WERI-Rb-1 (cell line): ENCODE data around the gene FBXO24.

Experiments
- DNase-seq: peaks from one replicate; pipeline ENCODE4 v3.0.0-alpha.2; 2020
- H3K27ac ChIP-seq: fragments of 250-450 bp; sonication (Bioruptor Pico); 2 replicates; pipeline ENCODE4 v1.5.1; 2020; ENCODE audit warnings: mild to moderate bottlenecking, moderate library complexity
- H3K27me3 ChIP-seq: fragments of 250-450 bp; sonication (Bioruptor Pico); 2 replicates; pipeline ENCODE4 v1.5.1; 2021; ENCODE audit warnings: mild to moderate bottlenecking, low read depth, moderate library complexity; ENCODE audit not compliant: insufficient read depth, severe bottlenecking
- H3K36me3 ChIP-seq: fragments of 250-450 bp; sonication (Bioruptor Pico); 2 replicates; pipeline ENCODE4 v1.5.1; 2020; ENCODE audit warnings: mild to moderate bottlenecking, moderate library complexity
- H3K4me3 ChIP-seq: 2 replicates; pipeline ENCODE4 v1.5.1; 2011; ENCODE audit warnings: low read depth, mild to moderate bottlenecking, control low read depth, low read length
- H3K9me3 ChIP-seq: fragments of 250-450 bp; sonication (Bioruptor Pico); 2 replicates; pipeline ENCODE4 v1.5.1; 2021; ENCODE audit warnings: mild to moderate bottlenecking, moderate library complexity; ENCODE audit not compliant: severe bottlenecking
- TF ChIP-seq, protein P1 (sequence below): IDR thresholded peaks from 2 replicates; pipeline ENCODE4 v1.5.1; 2011; ENCODE audit warnings: low read depth, mild to moderate bottlenecking, control low read depth, inconsistent platforms, low read length

Gene FBXO24

DNA sequence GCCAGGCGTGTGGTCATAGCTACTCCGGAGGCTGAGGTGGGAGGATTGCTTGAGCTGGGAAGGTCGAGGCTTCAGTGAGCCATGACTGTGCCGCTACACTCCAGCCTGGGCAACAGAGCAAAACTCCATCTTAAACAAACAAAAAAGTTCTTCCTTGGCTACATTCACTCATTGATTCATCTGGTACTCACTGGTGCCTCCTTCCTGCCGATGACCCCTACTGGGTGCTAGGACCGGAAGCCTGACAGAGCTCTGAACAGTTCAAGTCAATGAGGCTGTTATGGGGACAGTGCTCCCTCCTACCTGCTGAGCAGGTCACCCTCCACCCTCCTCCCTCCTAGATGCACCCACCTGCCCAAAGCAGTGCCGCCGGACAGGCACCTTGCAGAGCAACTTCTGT is 21.0 kb downstream of the FBXO24 start:
- no peak overlapping the region for H3K4me3 ChIP-seq
- TF ChIP-seq, protein P1, sequence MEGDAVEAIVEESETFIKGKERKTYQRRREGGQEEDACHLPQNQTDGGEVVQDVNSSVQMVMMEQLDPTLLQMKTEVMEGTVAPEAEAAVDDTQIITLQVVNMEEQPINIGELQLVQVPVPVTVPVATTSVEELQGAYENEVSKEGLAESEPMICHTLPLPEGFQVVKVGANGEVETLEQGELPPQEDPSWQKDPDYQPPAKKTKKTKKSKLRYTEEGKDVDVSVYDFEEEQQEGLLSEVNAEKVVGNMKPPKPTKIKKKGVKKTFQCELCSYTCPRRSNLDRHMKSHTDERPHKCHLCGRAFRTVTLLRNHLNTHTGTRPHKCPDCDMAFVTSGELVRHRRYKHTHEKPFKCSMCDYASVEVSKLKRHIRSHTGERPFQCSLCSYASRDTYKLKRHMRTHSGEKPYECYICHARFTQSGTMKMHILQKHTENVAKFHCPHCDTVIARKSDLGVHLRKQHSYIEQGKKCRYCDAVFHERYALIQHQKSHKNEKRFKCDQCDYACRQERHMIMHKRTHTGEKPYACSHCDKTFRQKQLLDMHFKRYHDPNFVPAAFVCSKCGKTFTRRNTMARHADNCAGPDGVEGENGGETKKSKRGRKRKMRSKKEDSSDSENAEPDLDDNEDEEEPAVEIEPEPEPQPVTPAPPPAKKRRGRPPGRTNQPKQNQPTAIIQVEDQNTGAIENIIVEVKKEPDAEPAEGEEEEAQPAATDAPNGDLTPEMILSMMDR, result no peak
- no peaks in the 10 kb centered on the region for H3K36me3 ChIP-seq
- no peak for DNase-seq
- H3K27ac ChIP-seq, result no peak overlapping the region
- peaks cover 8% of the 10 kb centered on the region for H3K27me3 ChIP-seq
- H3K9me3 ChIP-seq, result no peaks in the 10 kb centered on the region

DNA sequence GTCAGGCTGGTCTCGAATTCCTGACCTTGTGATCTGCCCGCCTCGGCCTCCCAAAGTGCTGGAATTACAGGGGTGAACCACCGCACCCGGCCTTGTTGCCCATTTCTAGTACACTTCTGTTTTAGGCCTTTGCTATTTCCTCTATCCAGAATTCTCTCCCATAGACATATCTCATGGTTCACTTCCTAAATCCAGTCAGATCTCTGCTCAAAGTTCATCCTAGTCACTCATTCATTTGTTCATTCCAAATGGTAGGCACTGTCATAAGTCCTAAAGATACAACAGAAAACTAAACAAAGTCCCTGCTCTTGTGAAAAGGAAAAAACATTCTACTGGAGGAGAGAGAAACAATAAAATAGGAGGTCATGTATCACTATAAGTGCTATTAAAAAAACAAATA is 23.8 kb downstream of the FBXO24 start:
- no peak overlapping the region for H3K4me3 ChIP-seq
- H3K36me3 ChIP-seq, result no peaks in the 10 kb centered on the region
- no peaks in the 10 kb centered on the region for H3K9me3 ChIP-seq
- no peak for DNase-seq
- TF ChIP-seq, protein P1, result no peak
- peaks cover 8% of the 10 kb centered on the region for H3K27me3 ChIP-seq
- H3K27ac ChIP-seq, result no peak overlapping the region

DNA sequence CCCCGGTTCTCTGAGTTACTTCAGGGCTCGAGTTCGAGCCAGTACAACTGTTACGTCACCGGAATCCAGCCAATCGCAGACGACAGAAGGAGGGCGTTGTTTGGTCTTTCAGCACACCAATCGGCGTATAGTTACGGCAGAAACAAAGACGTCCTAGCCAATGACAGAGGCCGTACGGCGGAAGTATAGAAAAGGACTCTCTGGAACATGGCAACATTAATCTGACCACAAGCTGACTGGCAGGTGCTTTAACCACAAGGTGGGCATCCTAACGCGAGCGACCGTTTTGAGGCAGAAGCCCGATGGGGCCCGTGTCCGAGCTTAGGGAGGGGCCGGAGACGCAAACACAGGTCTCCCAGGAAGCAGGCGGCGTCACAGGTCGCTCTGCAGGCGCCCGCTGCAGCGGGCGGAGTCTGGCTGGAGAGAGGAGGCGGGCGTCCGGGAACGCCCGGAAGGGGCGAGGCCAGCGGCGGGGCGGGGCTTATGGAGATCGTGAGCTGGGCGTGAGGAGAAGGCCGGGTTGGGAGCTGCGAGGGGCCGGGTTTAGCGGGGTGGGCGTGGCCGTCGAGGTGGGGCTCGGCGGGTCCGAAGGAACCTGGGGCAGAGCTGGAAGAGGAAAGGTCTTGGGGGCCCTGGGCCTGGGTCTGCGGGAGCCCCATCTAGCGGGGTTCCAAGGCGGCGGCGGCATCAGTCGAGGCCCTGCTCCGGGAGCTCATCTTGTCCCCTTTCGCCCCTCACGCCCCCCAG is 26.0 kb downstream of the FBXO24 start, which contains the start of gene MOSPD3:
Gene MOSPD3 (plus strand): TSS at position 558 of the 747 bp plus-strand sequence. CDS start 252 bp downstream, outside the sequence.
- H3K27ac ChIP-seq, result peak within 1 kb of the TSS; percentile 91
- H3K9me3 ChIP-seq, result no peaks in the 10 kb centered on the region
- peak within 1 kb of the TSS; percentile 85 for H3K4me3 ChIP-seq
- H3K27me3 ChIP-seq, result no peaks in the 10 kb centered on the region
- TF ChIP-seq, protein P1, result no peak
- H3K36me3 ChIP-seq, result no peaks in the 10 kb centered on the region
- peak; percentile 98 for DNase-seq

DNA sequence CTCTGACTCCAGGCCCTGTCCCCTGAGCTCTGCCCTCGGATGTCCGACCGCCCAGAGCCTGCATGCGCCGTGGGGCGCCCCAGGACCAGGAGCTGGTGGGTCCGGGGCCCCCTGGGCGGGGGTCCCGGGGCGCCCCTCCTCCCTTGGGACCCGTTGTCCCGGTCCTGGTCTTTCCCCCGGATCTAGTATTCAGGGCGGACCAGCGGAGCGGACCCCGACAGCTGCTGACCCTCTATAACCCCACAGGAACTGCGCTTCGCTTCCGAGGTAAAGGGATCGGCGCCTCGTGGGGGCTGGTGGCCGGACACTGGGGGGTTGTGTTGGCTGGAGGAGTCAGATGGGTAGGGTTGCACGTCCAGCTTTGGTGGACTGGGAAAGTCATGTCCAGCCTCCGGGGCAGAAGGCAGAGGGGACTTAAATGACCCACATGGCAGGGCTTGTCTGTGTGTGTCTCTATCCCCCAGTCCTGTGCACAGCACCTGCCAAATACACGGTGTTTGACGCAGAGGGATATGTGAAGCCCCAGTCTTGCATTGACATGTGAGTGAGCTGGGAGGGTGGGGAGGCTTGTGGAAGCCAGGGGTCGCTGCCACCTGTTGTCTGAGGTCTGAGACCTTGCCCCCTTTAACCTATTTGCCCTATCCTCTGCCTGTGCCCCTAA is 26.7 kb downstream of the FBXO24 start:
- DNase-seq, result peak; percentile 34

DNA sequence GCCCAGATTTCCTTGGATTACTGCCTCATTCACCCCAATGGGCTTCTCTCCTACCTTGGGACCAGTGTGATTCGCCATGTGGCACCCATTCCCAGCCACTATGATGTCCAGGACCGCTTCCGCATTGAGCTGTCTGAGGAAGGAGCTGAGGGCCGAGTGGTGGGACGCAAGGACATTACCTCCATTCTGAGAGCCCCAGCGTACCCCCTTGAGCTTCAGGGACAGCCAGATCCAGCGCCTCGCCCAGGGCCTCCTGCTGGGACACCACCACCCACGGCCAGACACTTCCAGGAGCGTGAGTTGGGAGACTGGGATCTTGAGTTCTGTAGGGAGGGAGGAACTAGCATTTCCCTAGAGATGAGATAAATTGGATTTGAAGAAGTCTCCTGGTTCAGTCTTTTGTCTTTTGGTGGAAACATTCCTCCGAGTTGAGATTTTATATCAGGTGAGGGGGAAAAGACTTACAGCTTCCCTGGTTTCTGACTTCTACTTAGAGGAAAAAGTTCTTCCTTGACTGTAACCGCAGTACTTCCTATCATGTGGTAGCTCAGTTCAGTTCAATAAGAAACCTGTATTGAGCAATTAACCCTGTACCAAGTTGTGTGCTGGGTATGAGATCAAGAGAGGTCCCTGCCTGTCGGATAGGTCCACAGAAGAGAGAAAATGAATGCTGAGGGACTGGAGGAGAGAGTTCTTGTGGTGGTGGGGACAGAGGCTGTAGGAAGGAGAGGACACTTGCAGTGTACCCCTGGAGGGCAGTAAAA is 27.5 kb downstream of the FBXO24 start:
- no peak for DNase-seq
- H3K4me3 ChIP-seq, result no peak overlapping the region
- TF ChIP-seq, protein P1, result no peak
- H3K36me3 ChIP-seq, result no peaks in the 10 kb centered on the region
- no peaks in the 10 kb centered on the region for H3K9me3 ChIP-seq
- H3K27me3 ChIP-seq, result no peaks in the 10 kb centered on the region
- H3K27ac ChIP-seq, result no peak overlapping the region

More for the DNA sequence above, 26.7 kb downstream of the FBXO24 start:
- peak overlapping the region; percentile 85 for H3K4me3 ChIP-seq
- H3K36me3 ChIP-seq, result no peaks in the 10 kb centered on the region
- TF ChIP-seq, protein P1, result peak; percentile 46; the same call in 1 of the 2 replicates
- no peaks in the 10 kb centered on the region for H3K9me3 ChIP-seq
- no peaks in the 10 kb centered on the region for H3K27me3 ChIP-seq
- peak overlapping the region; percentile 91; the same call in 1 of the 2 replicates for H3K27ac ChIP-seq
